GM12891 (cell line): Measurements from ENCODE around the gene LRRC43.

ENCODE experiments used
- POLR2A ChIP-seq: IDR thresholded peaks from 2 replicates; pipeline ENCODE4 v1.6.1; 2011; ENCODE audit warnings: low read depth, low read length, control low read depth
- POLR2AphosphoS5 ChIP-seq: IDR thresholded peaks from 2 replicates; pipeline ENCODE4 v1.6.1; 2011; ENCODE audit warnings: low read depth, low read length, control low read depth
- POU2F2 ChIP-seq: IDR thresholded peaks from 2 replicates; pipeline ENCODE4 v1.6.1; 2011; ENCODE audit warnings: low read depth, mild to moderate bottlenecking, control low read depth, low read length, moderate library complexity

- TF ChIP-seq POLR2AphosphoS5 (no peak), POLR2A (no peak), POU2F2 (no peak)
Observed at GRCh38 chr12:122137229-122137628, 45.7 kb upstream of the LRRC43 start.
